Measurements from ENCODE around the gene CTNNA3.

Gene CTNNA3

DNA sequence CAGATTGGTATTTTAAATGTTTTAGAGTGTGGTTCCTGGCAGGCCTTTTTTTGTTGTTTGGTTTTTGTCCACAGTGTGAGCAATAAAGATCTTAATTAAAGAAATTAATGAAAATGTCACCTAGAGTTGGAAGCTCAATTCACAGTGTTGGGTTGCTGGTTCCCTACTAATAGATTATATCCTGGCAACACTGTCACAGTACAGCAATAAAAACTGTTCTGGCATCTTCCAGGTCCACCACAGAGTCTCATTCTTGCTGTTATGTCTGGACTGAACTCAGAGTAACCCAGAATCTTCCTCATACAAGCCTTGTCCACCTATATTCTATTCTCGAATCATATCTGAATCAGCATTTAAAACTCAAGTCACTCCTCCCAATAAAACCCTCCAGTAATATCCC, 982.6 kb downstream of the CTNNA3 start:
- H3K4me3 ChIP-seq (ENCODE audit: low read depth, low read length) = no peak overlapping the region
- TF ChIP-seq, protein P1, sequence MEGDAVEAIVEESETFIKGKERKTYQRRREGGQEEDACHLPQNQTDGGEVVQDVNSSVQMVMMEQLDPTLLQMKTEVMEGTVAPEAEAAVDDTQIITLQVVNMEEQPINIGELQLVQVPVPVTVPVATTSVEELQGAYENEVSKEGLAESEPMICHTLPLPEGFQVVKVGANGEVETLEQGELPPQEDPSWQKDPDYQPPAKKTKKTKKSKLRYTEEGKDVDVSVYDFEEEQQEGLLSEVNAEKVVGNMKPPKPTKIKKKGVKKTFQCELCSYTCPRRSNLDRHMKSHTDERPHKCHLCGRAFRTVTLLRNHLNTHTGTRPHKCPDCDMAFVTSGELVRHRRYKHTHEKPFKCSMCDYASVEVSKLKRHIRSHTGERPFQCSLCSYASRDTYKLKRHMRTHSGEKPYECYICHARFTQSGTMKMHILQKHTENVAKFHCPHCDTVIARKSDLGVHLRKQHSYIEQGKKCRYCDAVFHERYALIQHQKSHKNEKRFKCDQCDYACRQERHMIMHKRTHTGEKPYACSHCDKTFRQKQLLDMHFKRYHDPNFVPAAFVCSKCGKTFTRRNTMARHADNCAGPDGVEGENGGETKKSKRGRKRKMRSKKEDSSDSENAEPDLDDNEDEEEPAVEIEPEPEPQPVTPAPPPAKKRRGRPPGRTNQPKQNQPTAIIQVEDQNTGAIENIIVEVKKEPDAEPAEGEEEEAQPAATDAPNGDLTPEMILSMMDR (IDR thresholded peaks at IDR 0.05; ENCODE audit: low read depth, low read length) = no peak

DNA sequence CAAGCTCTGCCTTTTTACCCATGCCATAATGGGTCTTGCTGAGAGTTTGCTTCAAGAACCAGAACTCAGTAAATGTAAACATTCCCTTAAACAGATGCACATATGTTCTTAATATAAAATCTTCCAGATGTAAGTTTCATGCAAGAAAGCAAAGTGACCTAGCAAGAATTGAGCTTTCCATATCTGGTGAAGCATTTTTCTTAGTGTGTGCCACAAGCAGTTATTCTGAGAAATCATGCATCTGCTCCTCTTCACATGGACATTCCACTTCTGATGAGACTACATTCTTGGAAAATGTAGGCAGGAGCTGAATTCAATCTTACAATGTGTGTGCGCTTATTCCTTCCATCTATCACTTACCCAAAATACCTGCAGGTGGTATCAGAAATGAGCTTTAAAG, 997.9 kb downstream of the CTNNA3 start:
- TF ChIP-seq, protein P1 (IDR thresholded peaks at IDR 0.05; ENCODE audit: low read depth, low read length) = no peak
- no peak overlapping the region for H3K4me3 ChIP-seq (ENCODE audit: low read depth, low read length)

DNA sequence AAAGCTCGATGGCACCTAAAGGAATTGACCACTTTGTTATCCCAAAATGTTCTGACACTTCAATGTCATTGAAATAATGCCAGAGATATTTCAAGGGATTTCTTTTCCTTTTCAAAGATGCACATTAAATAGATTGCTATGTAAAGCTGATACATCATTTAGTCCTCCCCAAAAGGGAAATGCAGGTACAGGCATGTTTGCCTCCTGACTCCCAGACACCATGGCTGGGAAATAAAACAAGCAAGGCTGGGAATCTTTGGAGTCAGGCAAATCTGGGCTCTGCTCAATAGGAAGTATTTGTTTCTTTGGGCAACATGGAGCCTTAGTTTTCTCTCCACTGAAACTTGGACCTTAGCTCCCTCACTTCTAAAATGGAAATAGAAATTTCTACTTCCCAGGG, 1000.9 kb downstream of the CTNNA3 start:
- TF ChIP-seq, protein P1 (IDR thresholded peaks at IDR 0.05; ENCODE audit: low read depth, low read length) = no peak
- no peak overlapping the region for H3K4me3 ChIP-seq (ENCODE audit: low read depth, low read length)

DNA sequence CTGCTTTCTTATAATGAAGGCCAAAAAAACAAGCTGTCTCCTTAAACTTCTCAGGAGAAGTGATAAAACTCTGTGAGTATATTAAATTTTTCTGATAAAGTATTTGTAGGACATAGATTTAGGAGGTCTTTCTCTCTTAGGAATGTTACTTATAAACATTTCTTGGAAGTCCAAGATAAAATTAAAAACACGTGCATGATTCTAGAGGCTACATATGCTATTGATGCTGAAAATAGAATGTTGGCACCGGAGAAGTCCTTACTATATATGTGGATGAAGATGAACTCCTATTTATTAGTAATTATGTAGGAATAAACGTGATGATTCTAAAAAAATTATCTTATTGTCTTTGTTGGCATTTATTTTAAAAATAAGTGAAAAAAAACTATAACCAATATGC, 1011.4 kb downstream of the CTNNA3 start:
- TF ChIP-seq, protein P1 (IDR thresholded peaks at IDR 0.05; ENCODE audit: low read depth, low read length) = no peak
- H3K4me3 ChIP-seq (ENCODE audit: low read depth, low read length) = no peak overlapping the region

DNA sequence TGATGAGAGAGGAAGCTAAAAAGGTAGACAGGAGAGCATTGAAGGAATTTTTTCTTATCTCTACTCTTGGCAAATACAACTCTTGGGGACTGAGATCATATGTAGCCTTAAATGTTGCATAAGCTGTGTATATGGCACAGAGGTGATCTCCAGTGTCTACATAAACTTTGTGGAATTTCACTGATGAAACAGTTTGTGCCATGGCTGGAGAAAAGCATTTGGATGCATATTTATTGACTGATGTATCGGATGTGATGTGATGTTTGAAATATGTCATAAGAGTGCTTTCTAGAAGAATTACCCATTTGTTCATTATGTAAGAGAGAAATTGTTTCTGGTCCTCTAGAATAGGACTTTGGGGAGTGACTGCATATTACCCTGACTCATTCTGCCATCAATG, 1015.1 kb downstream of the CTNNA3 start:
- no peak overlapping the region for H3K4me3 ChIP-seq (ENCODE audit: low read depth, low read length)
- TF ChIP-seq, protein P1 (IDR thresholded peaks at IDR 0.05; ENCODE audit: low read depth, low read length) = no peak

DNA sequence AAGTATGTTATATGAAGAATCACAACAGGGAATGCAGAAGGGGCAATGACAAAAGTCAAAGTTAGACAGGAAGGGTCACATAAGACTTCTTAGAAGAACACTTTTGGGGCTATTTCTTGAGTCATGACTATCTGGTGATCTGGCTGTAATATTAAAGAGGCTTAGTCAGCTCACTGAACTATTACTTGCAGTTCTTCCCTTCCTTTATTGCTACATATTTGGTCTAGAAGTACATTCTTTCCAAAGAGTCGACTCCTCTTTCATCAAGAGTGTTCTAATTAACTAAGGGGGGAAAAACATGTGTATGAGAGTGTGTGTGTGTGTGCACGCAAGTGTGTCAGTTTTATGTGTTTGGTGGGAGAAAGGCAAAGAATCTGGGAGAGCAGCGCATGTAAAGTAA, 1017.5 kb downstream of the CTNNA3 start:
- H3K4me3 ChIP-seq (ENCODE audit: low read depth, low read length) = no peak overlapping the region
- TF ChIP-seq, protein P1 (IDR thresholded peaks at IDR 0.05; ENCODE audit: low read depth, low read length) = no peak

DNA sequence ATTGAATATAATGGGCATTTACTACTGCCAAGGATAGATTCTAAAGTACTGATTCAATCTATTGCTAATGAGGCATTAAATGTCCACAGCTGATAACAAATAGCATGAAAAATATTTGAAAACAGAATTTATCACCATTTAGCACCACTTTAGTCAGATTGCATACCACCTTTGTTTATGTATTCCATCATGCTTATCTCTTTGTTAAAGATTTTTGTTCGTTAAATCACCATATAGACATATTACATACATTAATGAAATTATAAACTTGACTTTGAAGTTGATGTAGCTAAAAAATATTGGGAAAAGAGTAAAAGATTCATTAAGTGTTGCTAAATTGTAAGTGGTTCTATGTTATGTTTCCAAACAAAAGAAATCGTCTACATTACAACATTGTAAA, 1022.9 kb downstream of the CTNNA3 start:
- H3K4me3 ChIP-seq (ENCODE audit: low read depth, low read length) = no peak overlapping the region
- TF ChIP-seq, protein P1 (IDR thresholded peaks at IDR 0.05; ENCODE audit: low read depth, low read length) = no peak
